GM23338 (cell line): ENCODE data around the gene DOCK4. TPM values are rescaled to one million over a fixed set of nuclear protein-coding genes. Genes with fewer than 3 reads are reported as not detected.

ENCODE experiments used
- ATAC-seq: fragments of 200-7000 bp; cut with Tn5 transposase; 3 replicates; pipeline ENCODE4 v1.9.1; 2020
- DNase-seq: peaks from one replicate; pipeline ENCODE4 v3.0.0-alpha.2; 2015; ENCODE audit warnings: low spot score
- H2AFZ ChIP-seq: fragments of 200-600 bp; sonication (generic); 2 replicates; pipeline ENCODE4 v1.8.0; 2016; ENCODE audit warnings: antibody characterized with exemption, mild to moderate bottlenecking, moderate library complexity
- H3F3A ChIP-seq: fragments of 200-600 bp; sonication (generic); replicated peaks from 2 replicates; pipeline ENCODE4 v1.8.0; 2017; ENCODE audit warnings: antibody characterized with exemption, mixed run types, low read depth
- H3K27ac ChIP-seq: fragments of 200-600 bp; sonication (generic); 2 replicates; pipeline ENCODE4 v1.6.1; 2016; ENCODE audit warnings: low read depth
- H3K27me3 ChIP-seq: fragments of 200-600 bp; sonication (generic); 2 replicates; pipeline ENCODE4 v1.8.0; 2016; ENCODE audit warnings: mild to moderate bottlenecking, mixed run types, moderate library complexity; ENCODE audit not compliant: insufficient read depth
- H3K36me3 ChIP-seq: fragments of 200-600 bp; sonication (generic); 2 replicates; pipeline ENCODE4 v1.8.0; 2016; ENCODE audit warnings: mild to moderate bottlenecking; ENCODE audit not compliant: insufficient read depth
- H3K4me1 ChIP-seq: fragments of 200-600 bp; sonication (generic); 2 replicates; pipeline ENCODE4 v1.8.0; 2016; ENCODE audit warnings: mild to moderate bottlenecking, moderate library complexity; ENCODE audit not compliant: insufficient read depth
- H3K4me2 ChIP-seq: fragments of 200-600 bp; sonication (generic); 2 replicates; pipeline ENCODE4 v1.7.1; 2017; ENCODE audit warnings: mixed run types
- H3K4me3 ChIP-seq: fragments of 200-600 bp; sonication (generic); 2 replicates; pipeline ENCODE4 v1.6.1; 2016; ENCODE audit warnings: mixed run types
- H3K79me2 ChIP-seq: fragments of 200-600 bp; sonication (generic); replicated peaks from 2 replicates; pipeline ENCODE4 v1.8.0; 2017; ENCODE audit warnings: mild to moderate bottlenecking; ENCODE audit not compliant: insufficient read depth
- H3K9me2 ChIP-seq: fragments of 200-600 bp; sonication (generic); 2 replicates; pipeline ENCODE4 v1.8.0; 2017; ENCODE audit not compliant: insufficient read depth
- H4K20me1 ChIP-seq: fragments of 200-600 bp; sonication (generic); replicated peaks from 2 replicates; pipeline ENCODE4 v1.8.0; 2017; ENCODE audit warnings: mild to moderate bottlenecking; ENCODE audit not compliant: insufficient read depth
- H3K27ac Mint-ChIP-seq: 2 replicates; pipeline ENCODE4 v1.8.0; 2020; ENCODE audit warnings: inconsistent platforms, mild to moderate bottlenecking, moderate library complexity, mixed read lengths
- H3K27me3 Mint-ChIP-seq: 3 replicates; pipeline ENCODE4 v1.8.0; 2022; ENCODE audit warnings: low read depth, mild to moderate bottlenecking, moderate library complexity, mixed read lengths, inconsistent platforms; ENCODE audit not compliant: insufficient read depth, poor library complexity
- H3K36me3 Mint-ChIP-seq: 3 replicates; pipeline ENCODE4 v1.8.0; 2021; ENCODE audit warnings: low read depth, mild to moderate bottlenecking, inconsistent platforms, moderate library complexity, mixed read lengths
- H3K4me1 Mint-ChIP-seq: 3 replicates; pipeline ENCODE4 v1.8.0; 2020; ENCODE audit warnings: mild to moderate bottlenecking, inconsistent platforms, mixed read lengths
- H3K4me3 Mint-ChIP-seq: 3 replicates; pipeline ENCODE4 v1.8.0; 2021; ENCODE audit warnings: moderate library complexity, mild to moderate bottlenecking, inconsistent platforms, mixed read lengths
- H3K9me3 Mint-ChIP-seq: 3 replicates; pipeline ENCODE4 v1.8.0; 2020; ENCODE audit warnings: moderate library complexity, mild to moderate bottlenecking, inconsistent platforms, mixed read lengths
- CREB1 ChIP-seq: fragments of 250-450 bp; sonication (Bioruptor Pico); IDR thresholded peaks from 2 replicates; pipeline ENCODE4 v1.5.0; 2020; ENCODE audit warnings: low read depth, mild to moderate bottlenecking, moderate library complexity
- CTCF ChIP-seq, 2 experiments: fragments of 200-600 bp in 1 of 2; sonication (generic) in 1 of 2; conservative IDR thresholded peaks; 2 replicates each; pipeline versions ENCODE4 v1.5.1 to v1.6.1; 2016 to 2017; ENCODE audit warnings: antibody characterized with exemption in 2 of 2, low read depth in 2 of 2, mild to moderate bottlenecking in 2 of 2, moderate library complexity in 1 of 2
- EZH2 ChIP-seq: fragments of 200-600 bp; sonication (generic); IDR thresholded peaks from one replicate; pipeline ENCODE4 v1.8.0; 2017; ENCODE audit warnings: antibody characterized with exemption, mild to moderate bottlenecking, low read depth; ENCODE audit not compliant: unreplicated experiment
- EZH2phosphoT487 ChIP-seq: fragments of 200-600 bp; sonication (generic); IDR thresholded peaks from one replicate; pipeline ENCODE4 v1.8.1; 2018; ENCODE audit warnings: antibody characterized with exemption; ENCODE audit not compliant: unreplicated experiment
- polyA plus RNA-seq: library from polyadenylated mRNA; unstranded; fragments of >200 nt; fragmentation: Nextera tagmentation; extraction: Ambion mirVana; gene quantifications from 2 replicates; pipeline ENCODE4 v1.2.1, GENCODE V29; 2016
- total RNA-seq: library from RNA; depleted of rRNA; stranded (reverse); fragments of >200 nt; shearing (Covaris generic); gene quantifications from 2 replicates; pipeline ENCODE4 v1.2.3, GENCODE V29; 2014
- TF ChIP-seq, protein P1 (sequence below): fragments of 250-450 bp; sonication (Bioruptor Pico); IDR thresholded peaks from 2 replicates; pipeline ENCODE4 v1.5.0; 2020; ENCODE audit warnings: mild to moderate bottlenecking, moderate library complexity

Gene DOCK4
- total and polyA plus RNA-seq, 2 experiments from 2014 or later: 6.3 to 33.8 TPM

- H2AFZ ChIP-seq: no peak overlapping the region
- Mint-ChIP-seq H3K4me3 (no peak overlapping the region), H3K9me3 (no peaks in the 10 kb centered on the region), H3K36me3 (no peaks in the 10 kb centered on the region), H3K27ac (no peak overlapping the region), H3K27me3 (no peaks in the 10 kb centered on the region), H3K4me1 (peaks cover 46% of the 10 kb centered on the region)
- no peak overlapping the region for H3K27ac ChIP-seq
- no peak overlapping the region for H3K4me2 ChIP-seq
- H3K36me3 ChIP-seq: no peaks in the 10 kb centered on the region
- 0 out of 2 replicates have a peak, but pooled peaks cover 2% of the 10 kb centered on the region for H3F3A ChIP-seq
- H3K79me2 ChIP-seq: peaks cover 89% of the 10 kb centered on the region
- H3K27me3 ChIP-seq: no peaks in the 10 kb centered on the region
- TF ChIP-seq EZH2 (no peak), CTCF (conservative IDR thresholded peaks at IDR 0.05; ENCODE audit: low read depth in 2 of 2) (no peak), EZH2phosphoT487 (no peak), CREB1 (no peak)
- TF ChIP-seq, protein P1, sequence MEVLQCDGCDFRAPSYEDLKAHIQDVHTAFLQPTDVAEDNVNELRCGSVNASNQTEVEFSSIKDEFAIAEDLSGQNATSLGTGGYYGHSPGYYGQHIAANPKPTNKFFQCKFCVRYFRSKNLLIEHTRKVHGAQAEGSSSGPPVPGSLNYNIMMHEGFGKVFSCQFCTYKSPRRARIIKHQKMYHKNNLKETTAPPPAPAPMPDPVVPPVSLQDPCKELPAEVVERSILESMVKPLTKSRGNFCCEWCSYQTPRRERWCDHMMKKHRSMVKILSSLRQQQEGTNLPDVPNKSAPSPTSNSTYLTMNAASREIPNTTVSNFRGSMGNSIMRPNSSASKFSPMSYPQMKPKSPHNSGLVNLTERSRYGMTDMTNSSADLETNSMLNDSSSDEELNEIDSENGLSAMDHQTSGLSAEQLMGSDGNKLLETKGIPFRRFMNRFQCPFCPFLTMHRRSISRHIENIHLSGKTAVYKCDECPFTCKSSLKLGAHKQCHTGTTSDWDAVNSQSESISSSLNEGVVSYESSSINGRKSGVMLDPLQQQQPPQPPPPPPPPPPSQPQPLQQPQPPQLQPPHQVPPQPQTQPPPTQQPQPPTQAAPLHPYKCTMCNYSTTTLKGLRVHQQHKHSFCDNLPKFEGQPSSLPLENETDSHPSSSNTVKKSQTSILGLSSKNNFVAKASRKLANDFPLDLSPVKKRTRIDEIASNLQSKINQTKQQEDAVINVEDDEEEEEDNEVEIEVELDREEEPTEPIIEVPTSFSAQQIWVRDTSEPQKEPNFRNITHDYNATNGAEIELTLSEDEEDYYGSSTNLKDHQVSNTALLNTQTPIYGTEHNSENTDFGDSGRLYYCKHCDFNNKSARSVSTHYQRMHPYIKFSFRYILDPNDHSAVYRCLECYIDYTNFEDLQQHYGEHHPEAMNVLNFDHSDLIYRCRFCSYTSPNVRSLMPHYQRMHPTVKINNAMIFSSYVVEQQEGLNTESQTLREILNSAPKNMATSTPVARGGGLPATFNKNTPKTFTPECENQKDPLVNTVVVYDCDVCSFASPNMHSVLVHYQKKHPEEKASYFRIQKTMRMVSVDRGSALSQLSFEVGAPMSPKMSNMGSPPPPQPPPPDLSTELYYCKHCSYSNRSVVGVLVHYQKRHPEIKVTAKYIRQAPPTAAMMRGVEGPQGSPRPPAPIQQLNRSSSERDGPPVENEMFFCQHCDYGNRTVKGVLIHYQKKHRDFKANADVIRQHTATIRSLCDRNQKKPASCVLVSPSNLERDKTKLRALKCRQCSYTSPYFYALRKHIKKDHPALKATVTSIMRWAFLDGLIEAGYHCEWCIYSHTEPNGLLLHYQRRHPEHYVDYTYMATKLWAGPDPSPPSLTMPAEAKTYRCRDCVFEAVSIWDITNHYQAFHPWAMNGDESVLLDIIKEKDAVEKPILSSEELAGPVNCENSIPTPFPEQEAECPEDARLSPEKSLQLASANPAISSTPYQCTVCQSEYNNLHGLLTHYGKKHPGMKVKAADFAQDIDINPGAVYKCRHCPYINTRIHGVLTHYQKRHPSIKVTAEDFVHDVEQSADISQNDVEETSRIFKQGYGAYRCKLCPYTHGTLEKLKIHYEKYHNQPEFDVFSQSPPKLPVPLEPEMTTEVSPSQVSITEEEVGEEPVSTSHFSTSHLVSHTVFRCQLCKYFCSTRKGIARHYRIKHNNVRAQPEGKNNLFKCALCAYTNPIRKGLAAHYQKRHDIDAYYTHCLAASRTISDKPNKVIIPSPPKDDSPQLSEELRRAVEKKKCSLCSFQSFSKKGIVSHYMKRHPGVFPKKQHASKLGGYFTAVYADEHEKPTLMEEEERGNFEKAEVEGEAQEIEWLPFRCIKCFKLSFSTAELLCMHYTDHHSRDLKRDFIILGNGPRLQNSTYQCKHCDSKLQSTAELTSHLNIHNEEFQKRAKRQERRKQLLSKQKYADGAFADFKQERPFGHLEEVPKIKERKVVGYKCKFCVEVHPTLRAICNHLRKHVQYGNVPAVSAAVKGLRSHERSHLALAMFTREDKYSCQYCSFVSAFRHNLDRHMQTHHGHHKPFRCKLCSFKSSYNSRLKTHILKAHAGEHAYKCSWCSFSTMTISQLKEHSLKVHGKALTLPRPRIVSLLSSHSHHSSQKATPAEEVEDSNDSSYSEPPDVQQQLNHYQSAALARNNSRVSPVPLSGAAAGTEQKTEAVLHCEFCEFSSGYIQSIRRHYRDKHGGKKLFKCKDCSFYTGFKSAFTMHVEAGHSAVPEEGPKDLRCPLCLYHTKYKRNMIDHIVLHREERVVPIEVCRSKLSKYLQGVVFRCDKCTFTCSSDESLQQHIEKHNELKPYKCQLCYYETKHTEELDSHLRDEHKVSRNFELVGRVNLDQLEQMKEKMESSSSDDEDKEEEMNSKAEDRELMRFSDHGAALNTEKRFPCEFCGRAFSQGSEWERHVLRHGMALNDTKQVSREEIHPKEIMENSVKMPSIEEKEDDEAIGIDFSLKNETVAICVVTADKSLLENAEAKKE (CRISPR knock-in tag): no peak
- no peaks in the 10 kb centered on the region for H3K9me2 ChIP-seq
- H3K4me3 ChIP-seq: no peak overlapping the region
- H3K4me1 ChIP-seq: peaks cover 32% of the 10 kb centered on the region
- ATAC-seq: no peak
- no peak for DNase-seq
- no peaks in the 10 kb centered on the region for H4K20me1 ChIP-seq
Observed at GRCh38 chr7:112144284-112145059, 61.7 kb downstream of the DOCK4 start.
